ENCODE results near the gene GRK5. TPM values are rescaled to one million over a fixed set of nuclear protein-coding genes. Genes with fewer than 3 reads are reported as not detected.
A peak's percentile ranks its signal among the peaks of the same experiment; 100 is the strongest.

GRK5 gene
- total RNA-seq, 1 experiment from 2014 or later = 2.3 TPM

- TF ChIP-seq ZBTB43 (CRISPR knock-in tag; IDR thresholded peaks at IDR 0.05) = no peak
- 0 out of 2 replicates have a peak, but pooled peaks have one; percentile 51 for TF ChIP-seq HMGXB4 (CRISPR knock-in tag; IDR thresholded peaks at IDR 0.05)
Observed at GRCh38 chr10:119206603-119207365, 587 bp upstream of the GRK5 start (continued).

- no peaks in the 10 kb centered on the region for H3K36me3 Mint-ChIP-seq
- POLR2A ChIA-PET = no interaction called here
- peak; percentile 51 for DNase-seq (ENCODE audit: low spot score)
- no peak for TF ChIP-seq FOXP1 (CRISPR knock-in tag; IDR thresholded peaks at IDR 0.05; ENCODE audit: borderline replicate concordance)
- no peak for TF ChIP-seq ARID4B (CRISPR knock-in tag; IDR thresholded peaks at IDR 0.05; ENCODE audit: borderline replicate concordance)
- no peak for TF ChIP-seq E2F1 (CRISPR knock-in tag; IDR thresholded peaks at IDR 0.05)
- no peak for TF ChIP-seq CDX4 (CRISPR knock-in tag; IDR thresholded peaks at IDR 0.05; ENCODE audit: borderline replicate concordance)
- no peak for TF ChIP-seq MXD4 (CRISPR knock-in tag; IDR thresholded peaks at IDR 0.05; ENCODE audit: borderline replicate concordance)
- TF ChIP-seq TEAD1 (CRISPR knock-in tag; IDR thresholded peaks at IDR 0.05) = no peak
- no peak for TF ChIP-seq FOXJ3 (CRISPR knock-in tag; IDR thresholded peaks at IDR 0.05; ENCODE audit: borderline replicate concordance)
- TF ChIP-seq PREB (CRISPR knock-in tag; IDR thresholded peaks at IDR 0.05; ENCODE audit: borderline replicate concordance) = no peak
- TF ChIP-seq GABPB1 (CRISPR knock-in tag; IDR thresholded peaks at IDR 0.05) = 0 out of 2 replicates have a peak, but pooled peaks have one; percentile 11
- TF ChIP-seq E2F5 (CRISPR knock-in tag; IDR thresholded peaks at IDR 0.05) = no peak; the same call in 1 of the 2 replicates
- 0 out of 2 replicates have a peak, but pooled peaks have one; percentile 22 for TF ChIP-seq MAX (CRISPR knock-in tag; IDR thresholded peaks at IDR 0.05)
- H3K4me3 Mint-ChIP-seq = peak overlapping the region; percentile 82
- no peak overlapping the region for H3K27ac Mint-ChIP-seq
- no peaks in the 10 kb centered on the region for H3K9me3 Mint-ChIP-seq
- peaks cover 44% of the 10 kb centered on the region for H3K4me1 Mint-ChIP-seq
- CTCF ChIA-PET = interaction anchor here (0.6 to 4.5 kb wide), 31 partner anchors 9 to 543 kb away, joined by 3 to 59 read pairs (median 6); no protein-coding TSS in a partner anchor
- peaks cover 18% of the 10 kb centered on the region for H3K27me3 Mint-ChIP-seq (ENCODE audit: low read depth)
- ATAC-seq = peak; percentile 12
Observed at GRCh38 chr10:119207713-119208552, 562 bp downstream of the GRK5 start.
